Measurements from ENCODE around the gene STK4. TPM values are rescaled to one million over a fixed set of nuclear protein-coding genes. Genes with fewer than 3 reads are reported as not detected.
A peak's percentile ranks its signal among the peaks of the same experiment; 100 is the strongest.

Gene STK4
- total RNA-seq, 1 experiment from 2014 or later, result 74.7 TPM

DNA sequence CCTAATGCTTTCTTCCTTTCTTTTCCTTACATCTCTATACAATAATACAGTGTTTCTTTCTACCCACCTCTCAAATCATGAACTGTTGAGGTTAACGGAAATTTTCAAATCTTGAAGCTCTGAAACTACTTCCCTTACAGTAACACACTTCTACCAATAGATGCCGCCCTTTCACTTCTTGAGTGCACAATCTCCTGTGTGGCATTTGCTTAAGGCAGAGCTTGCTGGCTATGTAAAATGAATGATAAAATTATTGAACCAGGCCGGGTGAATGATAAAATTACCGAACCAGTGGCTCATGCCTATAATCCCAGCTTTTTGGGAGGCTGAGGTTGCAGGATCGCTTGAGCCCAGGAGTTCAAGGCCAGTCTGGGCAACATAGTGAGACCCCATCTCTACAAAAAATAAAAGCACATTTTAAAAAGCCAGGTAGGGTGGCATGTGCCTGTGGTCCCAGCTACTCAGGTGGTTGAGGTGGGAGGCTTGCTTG is 77.8 kb downstream of the STK4 start:
- DNase-seq, result peak; percentile 67 to 80
- Histone ChIP-seq H3K4me1 (peaks cover 4% of the 10 kb centered on the region; the same call in 1 of the 2 replicates), H3K4me3 (ENCODE audit: low read depth, low read length) (no peak overlapping the region), H3K27me3 (replicated peaks; ENCODE audit: control insufficient read depth, insufficient read depth, low read length) (no peaks in the 10 kb centered on the region), H3K36me3 (ENCODE audit: control insufficient read depth, insufficient read depth, low read length) (no peaks in the 10 kb centered on the region), H3K9me3 (no peaks in the 10 kb centered on the region)
- no peaks in the 10 kb centered on the region for H3K9me3 Mint-ChIP-seq (ENCODE audit: unreplicated experiment)
- H3K27ac Mint-ChIP-seq (ENCODE audit: unreplicated experiment), result no peak overlapping the region
- no peaks in the 10 kb centered on the region for H3K27me3 Mint-ChIP-seq (ENCODE audit: insufficient read depth, unreplicated experiment)
- no peak overlapping the region for H3K4me3 Mint-ChIP-seq (ENCODE audit: unreplicated experiment)
- peaks cover 6% of the 10 kb centered on the region for H3K4me1 Mint-ChIP-seq (ENCODE audit: low read depth, unreplicated experiment)
- intact Hi-C loops (cut with micrococcal nuclease; ENCODE audit: unreplicated experiment), result loop anchor here (1.0 to 5.0 kb wide), 6 partner anchors 25 to 247 kb away; no protein-coding TSS in a partner anchor
- peaks cover 18% of the 10 kb centered on the region for H3K36me3 Mint-ChIP-seq (ENCODE audit: insufficient read depth, unreplicated experiment)
- POLR2A ChIA-PET, result interaction anchor here (0.6 to 0.8 kb wide), 2 partner anchors 32 to 51 kb away, joined by 4 to 13 read pairs; no protein-coding TSS in a partner anchor
- CTCF ChIA-PET, result interaction anchor here (0.5 to 3.9 kb wide), 50 partner anchors 9 to 317 kb away, joined by 3 to 203 read pairs (median 5); partner anchors contain the start of genes TOMM34, WFDC12 and YWHAB
- BruUV-seq (replicated peaks), result no TSS peak
- TF ChIP-seq CTCF (IDR thresholded peaks at IDR 0.05; ENCODE audit: insufficient read depth in 1 of 2, low read depth in 1 of 2, low read length in 1 of 2, severe bottlenecking in 1 of 2, unreplicated experiment in 1 of 2), result peak; percentile 97 to 99

GRCh38 chr20:45044601-45045000 is 78.3 kb downstream of the STK4 start:
- no TSS peak for BruUV-seq (replicated peaks)
- Histone ChIP-seq H3K4me1 (peaks cover 4% of the 10 kb centered on the region; the same call in 1 of the 2 replicates), H3K4me3 (ENCODE audit: low read depth, low read length) (no peak overlapping the region), H3K9me3 (no peaks in the 10 kb centered on the region), H3K36me3 (ENCODE audit: control insufficient read depth, insufficient read depth, low read length) (no peaks in the 10 kb centered on the region), H3K27me3 (replicated peaks; ENCODE audit: control insufficient read depth, insufficient read depth, low read length) (no peaks in the 10 kb centered on the region)
- H3K27me3 Mint-ChIP-seq (ENCODE audit: insufficient read depth, unreplicated experiment), result no peaks in the 10 kb centered on the region
- POLR2A ChIA-PET, result interaction anchor here (0.6 to 0.8 kb wide), 2 partner anchors 32 to 51 kb away, joined by 4 to 13 read pairs; no protein-coding TSS in a partner anchor
- peaks cover 6% of the 10 kb centered on the region for H3K4me1 Mint-ChIP-seq (ENCODE audit: low read depth, unreplicated experiment)
- intact Hi-C loops (cut with micrococcal nuclease; ENCODE audit: unreplicated experiment), result loop anchor here (1.0 to 5.0 kb wide), 6 partner anchors 25 to 247 kb away; no protein-coding TSS in a partner anchor
- H3K4me3 Mint-ChIP-seq (ENCODE audit: unreplicated experiment), result no peak overlapping the region
- no peak overlapping the region for H3K27ac Mint-ChIP-seq (ENCODE audit: unreplicated experiment)
- CTCF ChIA-PET, result interaction anchor here (0.6 to 3.9 kb wide), 47 partner anchors 9 to 317 kb away, joined by 3 to 203 read pairs (median 5); partner anchors contain the start of genes TOMM34, WFDC12 and YWHAB
- TF ChIP-seq CTCF (IDR thresholded peaks at IDR 0.05; ENCODE audit: insufficient read depth in 1 of 2, low read depth in 1 of 2, low read length in 1 of 2, severe bottlenecking in 1 of 2, unreplicated experiment in 1 of 2), result no peak
- DNase-seq, result no peak
- H3K36me3 Mint-ChIP-seq (ENCODE audit: insufficient read depth, unreplicated experiment), result peaks cover 18% of the 10 kb centered on the region
- H3K9me3 Mint-ChIP-seq (ENCODE audit: unreplicated experiment), result no peaks in the 10 kb centered on the region

DNA sequence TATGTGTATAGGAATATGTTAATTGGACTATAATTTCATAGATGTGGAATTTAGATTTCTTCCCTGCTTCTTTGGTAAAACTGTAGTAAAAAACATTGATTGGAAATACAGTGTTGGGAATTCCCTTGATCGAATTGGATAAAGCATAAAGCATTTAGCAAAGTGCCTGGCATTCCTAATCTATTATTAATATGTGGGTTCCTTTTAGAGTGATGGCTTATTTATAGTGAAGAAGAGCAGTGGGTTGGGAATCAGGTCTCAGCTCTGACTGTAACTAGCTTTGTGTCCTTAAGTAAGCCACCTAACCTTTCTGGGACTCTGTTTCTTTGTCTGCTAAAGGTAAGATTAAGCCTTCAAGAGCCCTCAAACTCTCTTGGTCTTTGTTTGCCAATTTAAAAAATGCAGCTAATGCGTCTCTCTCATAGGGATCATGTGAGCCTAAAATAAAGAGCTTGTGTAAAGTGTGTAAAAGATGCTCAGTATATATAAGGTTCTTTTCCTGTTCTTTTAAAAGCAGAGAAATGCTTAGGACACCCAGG is 81.3 kb downstream of the STK4 start:
- ChIA-PET CTCF (interaction anchor here (1.6 kb wide), 1 partner anchor 48 kb away, joined by 6 read pairs; no protein-coding TSS in a partner anchor), POLR2A (no interaction called here)
- peaks cover 18% of the 10 kb centered on the region for H3K36me3 Mint-ChIP-seq (ENCODE audit: insufficient read depth, unreplicated experiment)
- no peak for DNase-seq
- Histone ChIP-seq H3K27me3 (replicated peaks; ENCODE audit: control insufficient read depth, insufficient read depth, low read length) (no peaks in the 10 kb centered on the region), H3K9me3 (no peaks in the 10 kb centered on the region), H3K4me3 (ENCODE audit: low read depth, low read length) (no peak overlapping the region), H3K4me1 (no peaks in the 10 kb centered on the region), H3K36me3 (ENCODE audit: control insufficient read depth, insufficient read depth, low read length) (no peaks in the 10 kb centered on the region)
- BruUV-seq (replicated peaks), result no TSS peak
- no peak overlapping the region for H3K4me3 Mint-ChIP-seq (ENCODE audit: unreplicated experiment)
- H3K4me1 Mint-ChIP-seq (ENCODE audit: low read depth, unreplicated experiment), result no peaks in the 10 kb centered on the region
- no peaks in the 10 kb centered on the region for H3K27me3 Mint-ChIP-seq (ENCODE audit: insufficient read depth, unreplicated experiment)
- no peak for TF ChIP-seq CTCF (IDR thresholded peaks at IDR 0.05; ENCODE audit: insufficient read depth in 1 of 2, low read depth in 1 of 2, low read length in 1 of 2, severe bottlenecking in 1 of 2, unreplicated experiment in 1 of 2)
- H3K27ac Mint-ChIP-seq (ENCODE audit: unreplicated experiment), result no peak overlapping the region
- intact Hi-C loops (cut with micrococcal nuclease; ENCODE audit: unreplicated experiment), result no loop called here
- H3K9me3 Mint-ChIP-seq (ENCODE audit: unreplicated experiment), result no peaks in the 10 kb centered on the region
